Fibroblast of skin of left biceps (primary cell): ENCODE measurements around the gene AKAIN1.
A peak's percentile ranks its signal among the peaks of the same experiment; 100 is the strongest.

ENCODE experiments used
- DNase-seq, 2 experiments: peaks; one replicate each; pipeline ENCODE4 v3.0.0-alpha.2; 2013; ENCODE audit warnings: low read depth in 2 of 2

Gene AKAIN1, protein sequence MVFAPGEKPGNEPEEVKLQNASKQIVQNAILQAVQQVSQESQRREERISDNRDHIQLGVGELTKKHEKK

DNA sequence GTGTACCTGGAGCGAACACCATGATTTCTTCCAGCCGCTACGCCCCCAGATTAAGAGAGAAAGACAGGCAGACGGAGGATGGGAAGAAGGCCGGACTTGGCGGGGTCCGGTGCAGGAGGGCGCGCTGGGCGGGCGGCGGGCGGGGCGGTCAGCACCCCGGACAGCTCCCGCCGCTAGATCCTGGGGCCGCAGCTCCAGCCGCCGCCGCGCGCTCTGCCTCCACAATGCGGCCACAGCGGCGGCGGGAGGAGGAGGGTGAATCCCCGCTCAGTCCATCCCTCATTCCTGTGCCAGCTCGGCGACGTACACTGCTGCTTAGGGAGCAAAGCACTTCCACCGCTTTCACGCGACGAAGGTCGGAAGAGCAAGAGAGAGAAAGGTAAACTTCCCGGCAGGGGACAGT, at the start of gene AKAIN1:
AKAIN1 (minus strand) TSS at position 226 of the 403 bp plus-strand sequence; CDS start at position 22, 204 bp downstream.
- no peak for DNase-seq

DNA sequence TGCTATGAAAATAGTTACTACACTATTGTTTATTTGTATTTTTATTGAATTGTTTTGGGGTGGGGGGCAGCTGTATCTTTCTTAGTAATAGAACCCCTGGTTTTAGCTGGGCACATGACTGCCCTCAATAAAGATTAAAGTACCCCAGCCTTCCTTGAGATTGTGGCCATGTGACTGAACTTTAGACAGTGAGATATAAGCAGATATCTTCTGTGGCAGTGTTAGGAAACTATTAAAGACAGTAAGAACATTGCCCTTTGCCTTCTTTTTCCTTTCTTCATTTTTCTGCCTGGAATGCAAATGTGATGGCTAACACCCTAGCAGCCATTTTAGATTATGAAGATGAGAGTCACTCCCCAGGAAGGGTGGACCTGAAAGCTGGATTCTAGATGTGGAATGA, 47.9 kb upstream of the AKAIN1 start:
- no peak for DNase-seq

DNA sequence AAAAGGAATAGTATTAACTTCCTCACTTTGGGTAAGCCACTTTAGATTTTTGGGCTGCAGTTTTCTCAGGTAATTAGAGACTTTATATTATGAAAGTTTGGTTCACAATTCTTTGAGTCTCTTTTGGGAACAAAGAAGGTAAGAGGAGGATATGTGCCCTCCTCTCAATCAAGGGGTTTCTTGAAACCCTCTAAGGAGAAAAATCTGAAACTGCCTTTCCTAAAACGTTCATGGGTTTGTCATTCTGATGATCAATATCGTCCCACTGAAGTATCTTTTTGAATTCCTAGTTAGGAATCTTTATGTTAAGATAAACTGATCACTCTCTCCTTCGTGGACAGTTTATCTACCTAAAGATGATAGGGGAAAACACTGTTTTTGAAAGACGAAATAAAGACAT, 42.4 kb upstream of the AKAIN1 start:
- no peak for DNase-seq

DNA sequence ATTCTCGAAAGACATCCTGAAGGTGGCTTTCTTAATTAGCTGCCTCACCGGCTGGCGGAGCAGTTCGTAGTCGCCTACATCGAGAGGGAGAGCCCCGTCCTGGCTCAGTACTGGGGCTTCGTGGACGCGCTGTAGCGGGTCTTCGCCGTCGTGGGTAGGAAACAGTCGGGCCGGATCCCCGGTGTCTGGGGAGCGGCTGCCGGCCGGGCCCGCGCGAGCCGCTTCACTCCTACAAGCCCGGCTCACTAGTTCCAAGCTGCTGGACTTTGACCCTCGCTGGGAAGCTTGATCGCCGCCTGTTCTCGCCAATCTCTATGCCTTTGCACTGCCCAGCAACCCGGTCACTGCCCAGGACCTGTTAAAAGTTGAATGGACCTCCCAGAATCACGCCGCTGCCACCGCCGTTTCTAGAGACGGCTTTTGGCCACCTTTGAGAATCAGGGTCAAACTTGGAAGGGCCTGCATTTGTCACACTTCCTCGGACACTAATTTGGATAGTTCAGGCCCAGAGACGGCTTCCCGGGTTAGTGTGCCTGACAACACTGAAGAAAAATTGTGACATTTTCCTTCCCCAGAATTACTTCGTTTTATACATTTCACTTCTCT, 41.4 kb upstream of the AKAIN1 start:
- no peak for DNase-seq

DNA sequence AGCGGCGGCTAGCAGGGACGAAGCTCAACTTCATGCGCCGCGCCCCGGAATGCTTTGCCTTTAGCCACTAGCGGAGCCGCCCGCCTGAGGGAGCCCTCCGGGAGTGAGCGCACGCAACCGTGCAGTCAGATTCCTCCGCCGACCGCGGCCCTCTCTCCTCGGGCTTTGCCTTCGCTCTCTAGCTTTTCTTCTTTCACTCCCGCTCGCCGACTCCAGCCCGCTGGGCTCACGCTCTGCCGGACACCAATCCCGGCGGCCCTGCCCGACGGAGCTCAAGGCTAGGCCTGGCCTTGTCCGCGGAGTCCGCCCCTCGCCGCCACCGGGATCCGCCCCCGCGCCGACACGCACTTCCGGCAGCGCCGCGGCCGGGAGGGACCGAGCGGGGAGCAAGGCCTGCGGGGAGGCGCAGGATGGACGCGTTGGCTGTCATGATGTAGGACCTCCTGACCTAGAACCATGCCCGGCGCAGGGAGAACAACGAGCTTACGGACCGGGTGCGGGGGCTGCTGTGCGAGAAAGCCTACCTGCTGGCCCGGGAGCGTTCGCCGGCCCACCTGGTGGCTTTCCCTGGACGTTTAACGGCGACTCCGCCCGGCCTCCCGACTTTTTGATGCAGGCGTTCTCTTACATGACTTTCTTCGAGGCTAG, 40.8 kb upstream of the AKAIN1 start:
- peak; percentile 59 to 71 for DNase-seq

DNA sequence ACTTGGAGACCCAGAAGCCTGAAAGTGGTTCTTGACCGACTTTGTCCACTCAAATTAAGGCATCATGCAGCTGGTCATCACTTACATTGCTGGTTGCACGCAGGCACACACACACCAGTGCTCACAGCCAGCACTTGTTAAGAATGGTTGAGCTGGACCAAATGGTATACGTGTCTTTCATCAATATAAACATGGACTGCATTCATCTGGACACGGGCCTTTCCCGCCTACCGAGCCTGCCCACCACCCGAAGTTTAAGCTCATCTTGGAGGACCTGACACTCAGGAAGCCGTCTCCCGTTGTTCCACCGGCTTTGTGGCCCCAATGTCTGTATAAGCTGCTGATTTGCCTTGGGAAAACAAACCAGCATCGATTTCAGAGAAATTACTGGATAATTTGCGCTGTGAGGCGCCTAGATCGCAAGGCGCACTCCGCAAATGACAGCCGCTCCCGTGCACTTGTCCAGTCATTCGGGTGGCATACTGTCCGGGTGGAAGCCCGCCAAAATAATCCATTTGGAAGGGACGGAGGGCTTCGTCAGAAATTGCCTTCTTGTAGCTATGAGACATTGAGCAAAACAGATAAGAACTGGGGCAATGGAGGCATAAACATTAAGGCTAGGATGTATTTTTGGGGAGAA, 40.1 kb upstream of the AKAIN1 start:
- DNase-seq, result no peak

DNA sequence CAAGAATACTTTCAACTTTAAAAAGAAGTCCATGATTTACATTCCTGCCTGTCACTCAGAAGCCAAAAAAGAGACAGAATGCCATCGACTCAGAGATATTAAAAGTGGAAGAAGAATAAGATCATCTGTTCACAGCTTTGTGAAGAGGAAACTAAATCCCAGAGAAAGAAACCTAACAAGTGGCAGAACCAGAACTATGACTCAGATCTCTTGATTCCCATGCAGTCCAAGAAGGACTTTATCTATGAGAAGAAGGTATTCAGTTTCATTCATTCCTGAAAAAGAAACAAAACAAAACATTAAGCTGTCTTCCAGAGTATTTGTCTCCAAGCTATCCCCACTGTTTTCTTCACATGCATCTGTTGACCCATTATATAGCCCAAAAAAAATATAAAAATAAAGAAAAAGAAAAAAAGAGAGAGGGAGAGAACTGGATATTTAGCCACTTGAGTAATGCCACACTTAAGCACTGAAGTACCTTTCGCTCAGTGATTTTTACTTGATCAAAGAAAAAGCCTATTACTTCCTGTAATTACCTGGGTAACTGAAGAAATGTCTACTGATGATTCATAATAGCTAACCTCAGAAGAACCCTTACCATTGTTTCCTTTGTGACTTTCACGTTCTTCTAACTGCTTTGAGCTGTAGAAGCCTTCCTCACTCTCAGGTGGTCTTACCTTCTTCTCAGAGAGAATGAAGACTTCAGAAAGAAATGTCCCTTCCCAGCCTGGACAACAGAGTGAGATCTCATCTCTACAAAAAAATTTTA, 17.7 kb upstream of the AKAIN1 start:
- no peak for DNase-seq

DNA sequence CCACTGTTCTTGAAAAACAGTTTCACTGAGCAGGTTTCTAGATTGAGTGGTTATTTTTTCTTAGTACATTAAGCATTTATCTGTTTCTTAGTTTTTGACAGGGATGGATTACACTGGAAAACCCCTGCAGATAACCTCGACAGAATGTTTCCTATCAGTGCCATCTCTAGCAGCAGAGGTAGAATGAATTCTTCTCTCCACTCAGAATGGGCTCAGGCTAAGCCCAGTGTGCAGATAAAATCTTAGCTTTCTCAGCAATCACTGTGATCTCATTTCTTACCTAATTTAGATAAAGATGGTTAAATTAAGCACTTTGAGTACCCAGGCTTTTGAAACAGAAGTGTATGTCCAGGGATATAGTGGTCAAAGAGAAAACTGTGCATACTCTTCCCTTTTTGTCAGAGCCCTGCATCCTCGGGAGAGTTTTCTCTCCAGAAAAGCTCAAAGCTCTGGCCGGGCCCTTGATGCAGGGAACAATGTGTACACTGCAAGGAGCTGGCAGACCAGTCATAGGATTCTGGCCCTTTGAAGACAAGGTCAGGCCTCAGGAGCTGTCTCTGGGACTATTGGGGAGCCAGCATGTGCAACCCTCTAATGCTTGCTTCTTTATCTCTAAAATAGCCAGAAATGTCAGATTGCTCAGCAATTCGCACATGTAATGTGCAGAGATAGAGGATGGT, 10.6 kb upstream of the AKAIN1 start:
- no peak for DNase-seq

DNA sequence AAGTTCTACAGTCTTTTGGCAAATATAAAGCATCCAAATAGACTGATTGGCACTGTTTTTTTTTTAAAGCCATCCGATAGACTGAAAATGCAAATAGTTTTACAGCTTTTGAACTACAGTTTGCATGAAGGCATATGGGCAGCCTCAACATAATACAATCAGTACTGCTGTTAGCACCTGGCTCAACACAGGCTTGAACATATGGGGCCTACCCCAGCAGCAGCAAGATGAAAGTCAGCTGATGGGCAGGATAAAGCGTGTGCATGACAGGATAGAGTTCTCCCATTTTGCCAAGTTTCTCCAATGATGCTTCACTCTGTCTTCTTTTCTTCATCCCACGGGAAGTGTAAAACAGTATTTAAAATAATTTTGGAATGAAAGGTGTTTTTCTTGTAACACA, 1.3 kb upstream of the AKAIN1 start:
- DNase-seq, result no peak

DNA sequence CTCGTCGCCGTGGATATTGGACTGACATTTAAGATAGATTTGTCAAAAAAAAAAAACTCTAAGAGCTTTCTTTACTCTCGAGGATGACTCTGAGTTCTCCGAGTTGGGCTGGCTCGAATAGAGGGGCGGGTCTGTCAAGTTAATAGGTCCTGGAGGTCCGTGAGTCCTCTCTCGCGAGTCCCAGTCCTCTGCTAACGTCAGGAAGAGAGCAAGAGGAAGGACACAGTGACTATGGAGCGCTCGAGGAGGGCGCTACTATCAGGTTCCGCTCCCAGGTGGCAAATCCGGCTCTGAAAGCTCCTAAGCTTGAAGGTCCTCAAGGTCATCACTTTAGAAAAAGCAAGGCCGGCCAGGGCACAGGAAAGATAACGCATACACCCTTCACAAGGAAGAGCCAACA, 404 bp upstream of the AKAIN1 start:
- no peak for DNase-seq

DNA sequence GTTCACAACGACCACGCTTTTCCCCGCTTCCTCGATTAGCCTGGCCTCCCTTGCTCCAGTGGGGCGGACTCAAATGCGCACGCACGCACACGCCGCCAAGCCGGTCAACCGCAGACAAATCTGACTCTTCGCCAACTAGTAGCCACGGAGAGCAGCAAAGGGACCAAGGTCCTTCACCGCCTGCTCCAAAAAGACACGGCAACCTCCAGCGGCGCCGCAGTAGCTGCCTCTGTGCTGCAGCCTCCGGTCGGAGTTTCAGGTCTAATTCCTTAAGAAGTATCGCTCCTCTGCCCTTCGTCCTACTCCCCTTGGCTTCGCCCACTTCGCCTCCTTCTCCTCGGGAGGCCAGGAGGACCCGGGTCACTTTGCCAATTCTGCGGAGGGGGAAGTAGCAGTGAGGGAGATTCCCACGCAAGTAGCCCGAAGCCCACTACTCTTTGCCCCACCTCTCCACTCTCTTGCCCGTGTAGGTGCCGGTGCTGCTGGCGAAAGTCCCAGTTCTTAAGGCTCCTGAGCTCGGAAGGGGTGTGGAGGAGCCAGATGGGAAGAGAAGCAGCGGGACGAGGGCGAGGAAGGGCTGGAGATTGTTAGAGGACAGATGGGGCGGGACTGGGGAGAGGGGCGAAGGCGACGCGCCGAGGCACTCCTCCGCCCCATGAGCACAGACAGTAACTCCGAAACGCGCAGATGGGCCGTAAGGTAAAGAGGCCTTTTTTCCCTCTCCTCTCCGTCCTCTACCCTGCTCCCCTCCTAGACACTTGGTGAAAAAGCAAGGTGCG, 615 bp downstream of the AKAIN1 start:
- no peak for DNase-seq

DNA sequence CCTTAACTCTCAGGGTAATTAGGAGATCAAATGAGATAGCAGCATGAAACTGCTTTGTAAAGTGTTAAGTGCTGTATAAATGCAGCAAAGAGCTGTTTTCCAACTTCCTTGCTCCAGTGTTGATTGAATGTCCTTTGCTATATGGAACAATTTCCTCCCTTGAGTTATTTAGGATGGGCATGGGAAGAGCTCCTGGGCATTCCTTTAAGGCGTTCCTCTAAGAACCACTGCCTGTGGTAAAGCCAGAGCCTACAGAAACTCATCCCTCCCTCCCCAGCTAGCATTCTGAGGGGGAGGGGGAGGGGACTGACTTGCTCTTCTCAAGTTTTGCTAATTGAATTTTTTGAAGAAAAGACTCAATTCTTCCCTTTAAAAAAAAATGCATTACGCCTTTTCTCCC, 1.4 kb downstream of the AKAIN1 start:
- no peak for DNase-seq

DNA sequence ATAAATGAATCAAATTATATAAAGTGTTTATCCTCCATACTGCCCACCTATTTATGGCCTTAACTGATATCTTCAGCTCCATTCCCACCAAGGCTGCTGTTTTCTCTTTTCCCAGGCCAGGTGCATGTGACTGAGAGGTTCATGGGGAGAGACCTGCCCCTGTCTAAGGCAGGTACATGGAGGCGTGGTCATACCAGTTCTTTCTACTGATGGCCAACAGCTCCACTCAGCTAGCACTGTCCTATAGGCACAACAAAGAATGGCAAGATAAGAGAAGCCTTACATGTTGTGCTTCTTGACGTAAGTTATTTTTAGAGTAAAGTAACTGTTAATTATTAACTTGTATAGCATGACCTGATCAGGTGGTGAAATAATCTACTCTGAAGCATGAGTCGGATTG, 16.8 kb downstream of the AKAIN1 start:
- DNase-seq, result no peak

DNA sequence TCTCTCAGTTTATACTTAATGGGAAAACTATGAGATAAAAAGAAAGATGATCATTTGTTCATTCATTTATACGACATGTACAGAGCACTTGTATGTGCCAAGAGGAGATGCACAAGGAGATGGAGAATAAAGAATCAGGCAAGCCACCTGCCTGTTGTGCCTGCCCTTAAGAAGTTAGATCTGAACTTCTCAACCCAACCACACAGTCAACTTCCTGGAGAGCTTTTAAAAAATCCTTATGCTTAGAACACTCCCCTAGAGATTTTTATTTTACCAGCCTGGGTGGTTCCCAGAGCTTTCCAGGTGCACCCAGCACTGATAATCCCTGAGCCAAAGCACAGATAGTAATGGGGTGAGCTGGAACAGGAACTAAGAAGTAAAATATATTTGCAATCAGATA, 18.5 kb downstream of the AKAIN1 start:
- no peak for DNase-seq

DNA sequence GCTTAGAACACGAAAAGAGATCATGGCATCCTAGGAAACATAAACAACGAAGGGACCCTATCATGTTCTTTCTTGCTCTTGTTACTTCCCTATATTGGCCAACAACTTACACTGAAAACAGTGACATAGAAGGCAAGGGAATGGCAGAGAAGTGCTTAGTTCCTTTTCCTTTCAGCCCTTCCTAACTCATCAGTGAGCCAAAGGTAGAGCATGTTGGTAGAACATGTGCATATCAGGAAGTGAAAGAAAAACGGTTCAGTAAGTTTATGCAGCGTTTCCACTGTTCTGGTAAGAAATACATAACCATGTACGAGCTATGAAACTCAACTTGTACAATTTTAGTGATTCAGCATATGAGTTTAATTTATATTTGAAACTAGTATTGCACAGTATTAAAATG, 21.7 kb downstream of the AKAIN1 start:
- no peak for DNase-seq

DNA sequence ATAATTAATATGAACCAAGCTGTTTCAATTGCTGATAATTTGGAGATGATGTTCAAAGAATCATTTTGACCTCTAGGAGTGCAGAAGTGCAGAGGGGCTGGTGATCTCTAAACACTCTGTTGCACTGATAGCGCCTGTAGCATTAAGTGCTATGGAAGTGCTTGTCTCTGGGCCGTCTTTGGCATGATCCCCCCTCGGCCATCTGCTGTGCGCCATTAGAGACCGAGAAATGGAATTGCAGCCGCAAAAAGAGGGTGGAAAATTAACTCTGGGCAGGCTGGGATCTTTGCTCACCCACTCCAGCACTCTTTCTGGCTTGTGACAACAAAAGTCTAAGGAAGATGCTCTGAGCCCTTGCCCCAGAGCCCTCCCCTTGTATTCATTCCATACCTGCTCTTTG, 23.4 kb downstream of the AKAIN1 start:
- DNase-seq, result no peak

DNA sequence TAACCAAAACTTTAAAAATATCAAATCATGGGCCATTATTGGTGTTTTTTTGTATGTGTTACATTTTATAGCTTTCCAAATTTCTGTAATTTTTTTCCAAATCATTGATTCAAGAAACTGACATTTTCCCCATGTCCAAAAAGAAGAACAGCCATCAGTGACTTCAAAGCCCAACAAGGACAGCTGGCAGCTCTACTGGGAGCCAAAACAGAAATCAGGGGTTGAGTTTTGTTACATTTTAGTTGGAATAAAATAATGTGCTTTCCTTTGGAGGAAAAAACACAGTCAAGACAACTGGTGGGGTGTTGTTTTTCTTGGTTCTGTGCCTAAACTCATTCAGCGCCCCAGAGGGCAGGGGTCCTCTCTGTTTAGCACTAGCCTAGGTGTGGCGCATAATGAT, 23.8 kb downstream of the AKAIN1 start:
- DNase-seq, result no peak

DNA sequence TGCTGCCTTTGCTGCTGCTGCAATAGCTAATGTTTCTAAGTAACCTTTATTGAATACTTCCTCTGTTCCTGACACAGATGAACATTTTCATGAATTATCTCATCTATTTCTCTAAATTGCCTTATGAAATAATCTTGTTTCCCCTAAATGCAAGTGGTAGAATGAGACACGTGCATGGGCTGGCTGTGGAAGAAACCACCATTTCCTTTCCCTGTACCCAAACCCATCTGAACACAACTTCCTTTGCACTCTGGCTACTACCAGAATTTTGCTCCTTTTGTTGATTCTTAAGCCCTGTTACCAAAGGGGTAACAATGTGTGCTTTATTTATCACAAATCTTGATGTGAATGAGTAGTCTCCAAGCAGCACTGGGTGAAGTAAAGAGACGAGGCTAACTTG, 29.2 kb downstream of the AKAIN1 start:
- DNase-seq, result no peak

DNA sequence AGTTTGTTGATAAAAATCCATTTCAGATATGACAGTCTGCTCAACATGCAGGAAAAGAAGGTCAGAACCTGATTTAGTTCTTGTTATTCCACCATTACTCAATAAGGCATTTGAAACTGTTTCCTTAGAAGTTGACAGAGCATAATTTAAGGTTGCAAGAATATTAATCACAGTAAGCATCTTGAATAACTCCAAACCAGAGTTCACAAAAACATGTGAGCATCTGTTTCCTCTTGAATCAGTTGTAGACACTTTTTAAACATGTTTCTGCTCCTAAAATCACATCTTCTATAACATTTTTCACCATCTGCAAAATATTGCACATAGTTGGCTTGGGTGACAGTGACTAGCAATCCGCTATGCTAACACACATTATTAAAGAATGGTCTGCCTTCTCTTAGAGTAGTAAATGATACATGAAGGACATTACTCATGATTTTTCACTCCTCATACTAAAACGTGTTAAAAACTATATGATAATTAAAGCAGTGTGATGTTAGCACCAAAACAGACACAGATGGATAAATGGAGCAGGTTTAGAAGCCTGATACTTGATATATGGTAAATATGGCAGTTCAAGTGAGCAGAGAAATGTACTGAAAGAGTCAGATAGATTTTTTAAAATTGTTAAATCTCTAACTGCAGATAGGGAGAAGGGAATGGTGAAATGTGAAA, 30.3 kb downstream of the AKAIN1 start:
- no peak for DNase-seq

DNA sequence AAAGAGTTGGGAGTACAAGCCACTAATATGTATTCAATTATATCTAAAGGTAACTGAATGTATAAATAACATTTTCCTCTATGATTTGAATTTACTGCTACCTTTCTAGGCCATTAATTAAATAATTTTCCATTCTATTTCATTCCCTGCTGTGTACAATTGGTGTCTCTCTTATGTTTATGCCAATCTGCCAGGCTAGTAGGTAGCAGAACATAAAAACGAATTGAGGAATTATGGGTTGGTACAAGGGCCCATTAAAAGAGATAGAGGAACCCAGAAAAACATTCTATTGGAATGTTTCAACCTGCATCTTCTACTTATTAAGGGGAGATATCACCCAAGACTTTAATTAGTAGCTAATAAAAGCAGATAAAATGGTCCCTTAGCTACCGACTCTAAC, 32.2 kb downstream of the AKAIN1 start:
- no peak for DNase-seq

DNA sequence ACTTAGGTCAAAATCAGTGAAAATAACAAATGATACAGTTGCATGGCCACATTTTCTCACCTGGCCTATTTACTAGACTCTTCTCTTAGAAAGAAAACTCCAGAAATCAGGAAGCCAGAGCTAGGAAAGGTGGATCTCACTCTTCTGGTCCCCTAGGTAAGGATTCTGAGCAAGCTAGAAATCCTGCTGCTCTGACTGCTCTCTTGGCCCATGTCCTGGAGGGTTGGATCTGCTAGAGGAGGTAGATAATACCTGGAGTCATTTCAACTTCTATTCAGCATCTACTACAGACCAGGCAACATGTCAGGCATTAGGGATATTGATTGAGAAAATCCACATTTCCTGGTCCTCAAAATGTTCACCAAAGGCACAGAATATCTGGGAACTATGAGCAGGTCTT, 34.9 kb downstream of the AKAIN1 start:
- no peak for DNase-seq
